Measurements from ENCODE around the gene VIPAS39. TPM values are rescaled to one million over a fixed set of nuclear protein-coding genes. Genes with fewer than 3 reads are reported as not detected.

The VIPAS39 gene
- total RNA-seq, 1 donor from 2014 or later, result 25.0 TPM

DNA sequence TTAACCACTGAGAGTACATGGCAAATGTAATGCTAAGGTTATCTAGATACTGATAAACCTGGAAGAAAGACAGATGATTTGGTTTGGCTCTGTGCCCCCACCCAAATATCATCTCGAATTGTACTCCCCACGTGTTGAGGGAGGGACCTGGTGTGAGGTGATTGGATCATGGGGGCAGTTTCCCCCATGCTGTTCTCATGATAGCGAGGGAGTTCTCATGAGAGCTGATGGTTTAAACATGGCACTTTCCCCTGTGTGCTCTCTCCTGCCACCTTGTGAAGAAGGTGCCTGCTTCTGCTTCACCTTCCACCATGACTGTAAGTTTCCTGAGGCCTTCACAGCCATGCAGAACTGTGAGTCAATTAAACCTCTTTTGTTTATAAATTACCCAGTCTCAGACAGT lies 48.3 kb downstream of the VIPAS39 start:
- Mint-ChIP-seq H3K27me3 (no peaks in the 10 kb centered on the region), H3K36me3 (no peaks in the 10 kb centered on the region), H3K9me3 (no peaks in the 10 kb centered on the region), H3K27ac (no peak overlapping the region), H3K4me3 (no peak overlapping the region), H3K4me1 (ENCODE audit: unreplicated experiment) (peaks cover 4% of the 10 kb centered on the region)
- DNase-seq (ENCODE audit: extremely low spot score, unreplicated experiment), result no peak
- TF ChIP-seq, protein P1, sequence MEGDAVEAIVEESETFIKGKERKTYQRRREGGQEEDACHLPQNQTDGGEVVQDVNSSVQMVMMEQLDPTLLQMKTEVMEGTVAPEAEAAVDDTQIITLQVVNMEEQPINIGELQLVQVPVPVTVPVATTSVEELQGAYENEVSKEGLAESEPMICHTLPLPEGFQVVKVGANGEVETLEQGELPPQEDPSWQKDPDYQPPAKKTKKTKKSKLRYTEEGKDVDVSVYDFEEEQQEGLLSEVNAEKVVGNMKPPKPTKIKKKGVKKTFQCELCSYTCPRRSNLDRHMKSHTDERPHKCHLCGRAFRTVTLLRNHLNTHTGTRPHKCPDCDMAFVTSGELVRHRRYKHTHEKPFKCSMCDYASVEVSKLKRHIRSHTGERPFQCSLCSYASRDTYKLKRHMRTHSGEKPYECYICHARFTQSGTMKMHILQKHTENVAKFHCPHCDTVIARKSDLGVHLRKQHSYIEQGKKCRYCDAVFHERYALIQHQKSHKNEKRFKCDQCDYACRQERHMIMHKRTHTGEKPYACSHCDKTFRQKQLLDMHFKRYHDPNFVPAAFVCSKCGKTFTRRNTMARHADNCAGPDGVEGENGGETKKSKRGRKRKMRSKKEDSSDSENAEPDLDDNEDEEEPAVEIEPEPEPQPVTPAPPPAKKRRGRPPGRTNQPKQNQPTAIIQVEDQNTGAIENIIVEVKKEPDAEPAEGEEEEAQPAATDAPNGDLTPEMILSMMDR (conservative IDR thresholded peaks at IDR 0.05), result peak; percentile 26

DNA sequence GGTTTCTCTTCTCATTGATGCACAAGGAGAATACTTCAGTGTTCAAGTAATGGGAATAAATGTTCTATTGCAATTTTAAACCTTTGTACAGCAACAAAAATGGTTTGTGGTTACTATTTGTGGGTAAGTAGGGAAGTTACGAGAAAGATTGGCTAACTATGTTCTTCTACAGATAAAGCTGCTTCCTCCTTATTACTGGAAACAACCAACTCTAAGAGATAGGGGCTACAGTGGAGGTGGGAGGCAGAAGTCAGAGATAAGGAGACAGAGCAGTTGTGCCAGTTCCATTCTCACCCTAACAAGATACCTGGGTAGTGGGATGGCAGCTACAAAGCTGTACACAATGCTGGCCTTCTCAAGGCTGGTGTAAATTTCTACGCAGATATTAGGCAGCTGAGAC lies 50.2 kb downstream of the VIPAS39 start:
- TF ChIP-seq, protein P1 (conservative IDR thresholded peaks at IDR 0.05), result no peak
- H3K4me3 Mint-ChIP-seq, result no peak overlapping the region
- H3K27me3 Mint-ChIP-seq, result no peaks in the 10 kb centered on the region
- peaks cover 4% of the 10 kb centered on the region for H3K4me1 Mint-ChIP-seq (ENCODE audit: unreplicated experiment)
- no peak for DNase-seq (ENCODE audit: extremely low spot score, unreplicated experiment)
- no peaks in the 10 kb centered on the region for H3K36me3 Mint-ChIP-seq
- no peaks in the 10 kb centered on the region for H3K9me3 Mint-ChIP-seq
- H3K27ac Mint-ChIP-seq, result no peak overlapping the region

DNA sequence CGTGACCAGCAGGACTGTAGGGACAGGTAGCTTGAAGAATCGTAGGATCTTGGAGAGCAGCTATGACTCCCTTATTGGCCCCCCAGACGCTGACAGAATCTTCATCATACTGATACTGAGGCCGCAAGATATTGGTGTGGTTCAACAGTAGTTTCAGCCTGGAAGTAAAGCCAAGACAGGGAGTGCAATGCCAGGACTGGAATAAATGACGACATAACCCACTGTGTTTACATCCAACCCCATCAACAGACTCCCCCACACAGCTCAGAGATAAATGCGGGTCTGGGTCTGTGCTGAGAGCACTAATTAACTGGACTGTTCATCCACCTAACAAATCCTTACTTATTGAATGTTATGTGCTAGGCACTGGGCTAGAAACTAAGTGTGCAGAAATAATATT lies 50.7 kb downstream of the VIPAS39 start:
- TF ChIP-seq, protein P1 (conservative IDR thresholded peaks at IDR 0.05), result no peak
- DNase-seq (ENCODE audit: extremely low spot score, unreplicated experiment), result no peak
- Mint-ChIP-seq H3K27ac (no peak overlapping the region), H3K9me3 (no peaks in the 10 kb centered on the region), H3K4me1 (ENCODE audit: unreplicated experiment) (peaks cover 4% of the 10 kb centered on the region), H3K36me3 (no peaks in the 10 kb centered on the region), H3K4me3 (no peak overlapping the region), H3K27me3 (no peaks in the 10 kb centered on the region)

DNA sequence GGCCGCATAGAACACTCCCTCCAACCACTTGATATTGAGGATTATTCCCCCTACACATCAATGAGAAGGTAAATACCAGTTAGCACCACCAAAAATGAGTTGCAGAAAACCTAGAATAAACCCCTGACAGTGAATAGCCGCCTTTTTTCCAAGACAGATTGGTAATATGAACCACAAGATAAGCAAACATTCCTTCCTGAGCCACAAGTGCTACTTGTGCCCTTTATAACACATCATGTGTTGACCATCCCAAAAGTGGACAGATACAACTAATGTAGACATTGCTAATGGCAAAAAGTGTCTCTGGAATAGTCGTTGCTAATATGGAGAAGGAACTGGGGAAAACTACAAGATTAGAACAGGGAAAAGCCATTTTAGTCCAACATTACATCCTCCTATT lies 51.3 kb downstream of the VIPAS39 start:
- Mint-ChIP-seq H3K36me3 (no peaks in the 10 kb centered on the region), H3K27me3 (no peaks in the 10 kb centered on the region), H3K27ac (no peak overlapping the region), H3K4me3 (no peak overlapping the region), H3K9me3 (no peaks in the 10 kb centered on the region), H3K4me1 (ENCODE audit: unreplicated experiment) (peaks cover 4% of the 10 kb centered on the region)
- DNase-seq (ENCODE audit: extremely low spot score, unreplicated experiment), result no peak
- TF ChIP-seq, protein P1 (conservative IDR thresholded peaks at IDR 0.05), result no peak

DNA sequence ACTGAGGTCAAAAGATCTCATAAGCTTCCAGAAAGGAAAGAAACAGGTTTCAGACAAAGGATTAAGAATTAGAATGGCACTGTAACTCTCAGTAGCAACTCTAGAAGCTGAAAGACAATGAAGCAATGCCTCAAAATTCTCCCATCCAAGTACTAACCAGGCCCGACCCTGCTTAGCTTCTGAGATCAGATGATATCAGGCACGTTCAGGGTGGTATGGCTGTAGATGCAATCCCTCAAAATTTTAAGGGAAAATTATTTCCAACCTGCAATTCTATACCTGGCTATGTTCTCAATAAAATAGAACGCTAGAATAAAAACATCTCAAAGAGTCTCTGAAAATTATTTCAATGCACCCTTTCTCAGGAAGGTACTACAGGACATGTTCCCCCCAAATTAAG lies 53.6 kb downstream of the VIPAS39 start:
- DNase-seq (ENCODE audit: extremely low spot score, unreplicated experiment), result no peak
- H3K27me3 Mint-ChIP-seq, result no peaks in the 10 kb centered on the region
- H3K27ac Mint-ChIP-seq, result no peak overlapping the region
- TF ChIP-seq, protein P1 (conservative IDR thresholded peaks at IDR 0.05), result no peak
- no peaks in the 10 kb centered on the region for H3K36me3 Mint-ChIP-seq
- no peak overlapping the region for H3K4me3 Mint-ChIP-seq
- peaks cover 4% of the 10 kb centered on the region for H3K4me1 Mint-ChIP-seq (ENCODE audit: unreplicated experiment)
- H3K9me3 Mint-ChIP-seq, result no peaks in the 10 kb centered on the region

DNA sequence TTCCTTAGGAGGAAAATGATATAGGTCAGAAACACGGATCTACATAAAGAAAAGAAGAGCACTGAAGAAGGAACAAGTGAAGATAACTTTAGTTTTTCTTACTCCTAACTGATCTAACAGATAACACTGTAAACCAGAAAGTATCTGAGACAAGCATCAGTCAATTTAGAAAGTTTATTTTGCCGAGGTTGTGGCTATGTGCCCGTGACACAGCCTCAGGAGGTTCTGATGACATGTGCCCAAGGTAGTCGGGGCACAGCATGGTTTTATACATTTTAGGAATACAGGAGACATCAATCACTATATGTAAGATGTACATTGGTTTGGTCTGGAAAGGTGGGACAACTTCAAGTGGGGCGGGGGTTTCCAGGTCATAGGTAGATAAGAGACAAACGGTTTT lies 57.2 kb downstream of the VIPAS39 start:
- Mint-ChIP-seq H3K27ac (no peak overlapping the region), H3K36me3 (no peaks in the 10 kb centered on the region), H3K27me3 (no peaks in the 10 kb centered on the region), H3K9me3 (no peaks in the 10 kb centered on the region), H3K4me3 (no peak overlapping the region), H3K4me1 (ENCODE audit: unreplicated experiment) (no peaks in the 10 kb centered on the region)
- DNase-seq (ENCODE audit: extremely low spot score, unreplicated experiment), result no peak
- TF ChIP-seq, protein P1 (conservative IDR thresholded peaks at IDR 0.05), result no peak

Data from type B pancreatic cell (in vitro differentiated cells).